Parathyroid adenoma (tissue), 2 donors: ENCODE data around the gene ZFP90.

Experiments
- H2AFZ ChIP-seq: fragments of 300-600 bp; sonication (generic); one replicate; pipeline ENCODE4 v1.7.0; 2017; ENCODE audit warnings: antibody characterized with exemption, mild to moderate bottlenecking
- H3K27ac ChIP-seq: fragments of 300-600 bp; sonication (generic); one replicate; pipeline ENCODE4 v1.7.0; 2017
- H3K27me3 ChIP-seq: fragments of 300-600 bp; sonication (generic); one replicate; pipeline ENCODE4 v1.7.0; 2017; ENCODE audit warnings: low read length; ENCODE audit not compliant: control insufficient read depth, insufficient read depth
- H3K36me3 ChIP-seq: fragments of 300-600 bp; sonication (generic); one replicate; pipeline ENCODE4 v1.7.0; 2017; ENCODE audit warnings: low read length; ENCODE audit not compliant: control insufficient read depth, insufficient read depth
- H3K4me1 ChIP-seq: fragments of 300-600 bp; sonication (generic); one replicate; pipeline ENCODE4 v1.7.0; 2017; ENCODE audit warnings: control low read depth
- H3K4me2 ChIP-seq: fragments of 300-600 bp; sonication (generic); one replicate; pipeline ENCODE4 v1.7.0; 2017; ENCODE audit warnings: low read length
- H3K4me3 ChIP-seq: fragments of 300-600 bp; sonication (generic); one replicate; pipeline ENCODE4 v1.7.0; 2017; ENCODE audit warnings: low read depth, low read length
- H3K79me2 ChIP-seq: fragments of 300-600 bp; sonication (generic); one replicate; pipeline ENCODE4 v1.7.0; 2017; ENCODE audit warnings: control low read depth
- H3K9ac ChIP-seq: fragments of 300-600 bp; sonication (generic); one replicate; pipeline ENCODE4 v1.7.0; 2017; ENCODE audit warnings: mild to moderate bottlenecking
- H3K9me3 ChIP-seq: fragments of 300-600 bp; sonication (generic); one replicate; pipeline ENCODE4 v1.7.0; 2017; ENCODE audit warnings: low read length; ENCODE audit not compliant: control insufficient read depth
- TF ChIP-seq, protein P1 (sequence below): fragments of 300-600 bp; sonication (generic); IDR thresholded peaks from one replicate; pipeline ENCODE4 v1.7.0; 2017; ENCODE audit warnings: antibody characterized with exemption, mild to moderate bottlenecking
- donor health status: primary hyperparathyroidism.

The ZFP90 gene

DNA sequence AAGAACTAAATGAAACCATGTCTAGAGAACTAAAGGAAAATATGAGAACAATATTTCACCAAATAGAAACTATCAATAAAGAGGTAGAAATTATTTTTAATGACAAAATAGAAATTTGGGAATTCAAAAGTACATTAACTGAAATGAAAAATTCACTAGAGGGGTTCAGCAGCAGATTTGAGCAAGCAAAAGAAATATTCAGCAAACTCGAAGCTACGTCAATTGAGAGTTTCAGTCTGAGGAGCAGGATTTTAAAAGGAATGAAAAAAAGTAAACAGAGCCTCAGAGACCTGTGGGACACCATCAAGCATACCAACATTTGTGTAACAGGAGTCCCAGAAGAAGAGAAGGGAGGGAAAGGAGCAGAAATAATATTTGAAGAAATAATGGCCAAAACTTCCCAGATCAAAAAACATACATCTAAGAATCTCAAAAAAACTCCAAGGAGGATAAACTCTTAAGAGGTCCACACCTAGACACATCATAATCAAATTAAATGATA, 38.3 kb downstream of the ZFP90 start:
- no peaks in the 10 kb centered on the region for H3K4me1 ChIP-seq
- no peaks in the 10 kb centered on the region for H3K27me3 ChIP-seq
- no peak overlapping the region for H3K27ac ChIP-seq
- TF ChIP-seq, protein P1, sequence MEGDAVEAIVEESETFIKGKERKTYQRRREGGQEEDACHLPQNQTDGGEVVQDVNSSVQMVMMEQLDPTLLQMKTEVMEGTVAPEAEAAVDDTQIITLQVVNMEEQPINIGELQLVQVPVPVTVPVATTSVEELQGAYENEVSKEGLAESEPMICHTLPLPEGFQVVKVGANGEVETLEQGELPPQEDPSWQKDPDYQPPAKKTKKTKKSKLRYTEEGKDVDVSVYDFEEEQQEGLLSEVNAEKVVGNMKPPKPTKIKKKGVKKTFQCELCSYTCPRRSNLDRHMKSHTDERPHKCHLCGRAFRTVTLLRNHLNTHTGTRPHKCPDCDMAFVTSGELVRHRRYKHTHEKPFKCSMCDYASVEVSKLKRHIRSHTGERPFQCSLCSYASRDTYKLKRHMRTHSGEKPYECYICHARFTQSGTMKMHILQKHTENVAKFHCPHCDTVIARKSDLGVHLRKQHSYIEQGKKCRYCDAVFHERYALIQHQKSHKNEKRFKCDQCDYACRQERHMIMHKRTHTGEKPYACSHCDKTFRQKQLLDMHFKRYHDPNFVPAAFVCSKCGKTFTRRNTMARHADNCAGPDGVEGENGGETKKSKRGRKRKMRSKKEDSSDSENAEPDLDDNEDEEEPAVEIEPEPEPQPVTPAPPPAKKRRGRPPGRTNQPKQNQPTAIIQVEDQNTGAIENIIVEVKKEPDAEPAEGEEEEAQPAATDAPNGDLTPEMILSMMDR: no peak
- no peak overlapping the region for H3K4me3 ChIP-seq
- H3K9ac ChIP-seq: no peak overlapping the region
- H3K79me2 ChIP-seq: no peaks in the 10 kb centered on the region
- no peak overlapping the region for H2AFZ ChIP-seq
- H3K4me2 ChIP-seq: no peak overlapping the region
- no peaks in the 10 kb centered on the region for H3K36me3 ChIP-seq
- no peaks in the 10 kb centered on the region for H3K9me3 ChIP-seq

DNA sequence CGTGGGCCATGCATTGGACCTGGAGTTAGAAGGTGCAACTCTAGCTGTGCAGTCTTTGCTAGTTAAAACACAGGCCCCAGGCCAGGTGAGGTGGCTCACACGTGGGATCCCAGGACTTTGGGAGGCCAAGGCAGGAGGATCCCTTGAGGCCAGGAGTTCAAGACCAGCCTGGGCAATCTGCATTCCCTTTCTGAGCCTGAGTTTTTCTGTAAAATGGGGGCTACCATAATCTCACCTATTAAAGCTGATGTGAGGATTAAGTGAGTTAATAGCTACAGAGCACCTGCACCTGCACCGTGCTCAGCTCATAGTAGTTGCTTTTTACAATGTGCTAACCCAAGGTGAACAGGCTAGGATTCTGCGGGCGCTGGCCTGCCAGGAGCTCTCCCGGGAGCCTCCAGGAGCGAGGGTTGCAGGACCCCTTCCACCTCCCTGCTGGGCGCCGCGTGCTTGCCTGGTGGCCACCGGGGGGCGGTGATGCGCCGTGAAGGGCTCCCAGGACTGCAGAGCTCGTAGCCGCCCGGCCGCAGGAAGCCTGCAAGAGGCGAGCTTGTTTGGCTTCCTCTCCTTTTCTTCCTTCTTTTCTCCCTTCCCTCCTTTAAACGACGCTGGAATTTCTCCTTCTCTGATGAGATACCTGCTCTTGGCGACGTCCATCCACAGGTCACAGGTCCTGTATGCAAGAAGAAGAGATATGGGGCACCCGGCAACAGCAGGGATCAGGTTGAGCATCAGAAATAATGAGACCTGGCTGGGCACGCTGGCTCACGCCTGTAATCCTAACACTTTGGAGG, 51.3 kb downstream of the ZFP90 start:
- no peak overlapping the region for H3K9ac ChIP-seq
- no peaks in the 10 kb centered on the region for H3K4me1 ChIP-seq
- H3K4me2 ChIP-seq: peak overlapping the region; percentile 30
- TF ChIP-seq, protein P1: peak; percentile 78
- H3K79me2 ChIP-seq: no peaks in the 10 kb centered on the region
- no peak overlapping the region for H3K4me3 ChIP-seq
- H3K27ac ChIP-seq: no peak overlapping the region
- H3K9me3 ChIP-seq: no peaks in the 10 kb centered on the region
- H3K36me3 ChIP-seq: no peaks in the 10 kb centered on the region
- H3K27me3 ChIP-seq: no peaks in the 10 kb centered on the region
- H2AFZ ChIP-seq: peak overlapping the region; percentile 72

DNA sequence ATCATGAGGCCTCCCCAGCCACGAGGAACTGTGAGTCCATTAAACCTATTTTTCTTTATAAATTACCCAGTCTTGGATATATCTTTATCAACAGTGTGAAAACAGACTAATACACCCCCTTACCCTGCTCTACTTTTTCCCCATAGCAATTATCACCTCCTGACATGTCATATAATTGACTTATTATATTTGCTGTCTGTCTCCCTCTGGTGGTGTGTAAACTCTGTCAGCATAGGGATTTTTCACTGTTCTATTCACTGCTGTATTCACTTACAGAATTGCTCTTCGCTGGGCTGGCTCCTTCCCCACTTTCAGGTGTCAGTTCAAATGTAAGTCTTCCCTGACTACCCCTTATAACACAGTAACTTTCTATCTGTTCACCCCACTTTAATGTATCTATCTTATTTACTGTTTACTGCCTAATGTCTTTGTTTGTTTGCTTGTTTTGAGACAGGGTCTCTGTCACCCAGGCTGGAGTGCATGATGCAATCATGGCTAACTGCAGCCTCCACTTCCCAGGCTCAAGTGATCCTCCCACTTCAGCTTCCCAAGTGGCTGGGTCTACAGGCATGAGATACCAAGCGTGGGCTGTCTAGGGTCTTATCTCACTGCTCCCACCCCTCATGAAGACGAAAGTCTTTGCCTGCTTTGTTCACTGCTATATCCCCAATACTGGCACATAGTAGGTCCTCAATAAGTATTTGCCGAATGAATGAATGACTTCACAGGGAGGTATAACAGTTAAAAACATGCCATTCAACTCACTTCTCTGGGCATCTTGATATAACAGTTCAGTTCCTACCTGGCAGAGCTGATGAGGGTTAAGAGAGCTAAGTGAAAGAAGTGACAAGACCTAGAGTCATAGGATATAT, 53.6 kb downstream of the ZFP90 start:
- no peak overlapping the region for H3K9ac ChIP-seq
- H3K79me2 ChIP-seq: no peaks in the 10 kb centered on the region
- no peaks in the 10 kb centered on the region for H3K36me3 ChIP-seq
- no peak overlapping the region for H3K4me2 ChIP-seq
- H3K27ac ChIP-seq: no peak overlapping the region
- TF ChIP-seq, protein P1: no peak
- H3K4me3 ChIP-seq: no peak overlapping the region
- H3K9me3 ChIP-seq: no peaks in the 10 kb centered on the region
- H2AFZ ChIP-seq: no peak overlapping the region
- no peaks in the 10 kb centered on the region for H3K4me1 ChIP-seq
- H3K27me3 ChIP-seq: no peaks in the 10 kb centered on the region

DNA sequence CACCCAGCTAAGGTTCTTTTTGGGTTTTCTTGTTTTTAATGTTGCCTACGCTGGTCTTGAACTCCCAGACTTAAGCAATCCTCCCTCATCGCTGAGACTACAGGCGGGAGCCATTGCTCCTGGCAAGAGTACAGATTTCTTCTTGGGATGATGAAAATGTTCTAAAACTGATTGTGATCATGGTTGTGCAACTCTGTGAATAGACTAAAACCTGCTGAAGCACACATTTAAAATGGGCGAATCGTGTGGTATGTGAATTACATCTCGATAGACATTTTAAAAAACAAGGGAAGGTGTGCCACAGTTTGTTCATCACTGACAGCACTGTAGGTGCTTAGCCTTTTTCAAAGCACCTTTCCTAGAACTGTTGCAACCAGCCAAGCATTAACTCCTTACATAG, 57.2 kb downstream of the ZFP90 start:
- TF ChIP-seq, protein P1: no peak
- H3K4me2 ChIP-seq: no peak overlapping the region

More for the DNA sequence above, 57.2 kb downstream of the ZFP90 start:
- Histone ChIP-seq H3K9ac (no peak overlapping the region), H3K4me3 (no peak overlapping the region), H3K9me3 (no peaks in the 10 kb centered on the region), H3K4me1 (no peaks in the 10 kb centered on the region), H3K27ac (no peak overlapping the region), H3K36me3 (no peaks in the 10 kb centered on the region), H3K79me2 (no peaks in the 10 kb centered on the region), H2AFZ (no peak overlapping the region), H3K27me3 (no peaks in the 10 kb centered on the region)
